Measurements from ENCODE around the gene MYO16. TPM values are rescaled to one million over a fixed set of nuclear protein-coding genes. Genes with fewer than 3 reads are reported as not detected.

MYO16 gene
- total and polyA plus RNA-seq, 12 donors: 0.56 to 2.4 (median 1.4) TPM

GRCh38 chr13:108711386-108711785 is 82.0 kb downstream of the MYO16 start:
- no peak overlapping the region for H3K4me3 ChIP-seq
- no peaks in the 10 kb centered on the region for H3K36me3 ChIP-seq (replicated peaks in 1 of 2)
- H3K4me1 ChIP-seq (replicated peaks in 1 of 2): no peaks in the 10 kb centered on the region
- TF ChIP-seq, protein P1, sequence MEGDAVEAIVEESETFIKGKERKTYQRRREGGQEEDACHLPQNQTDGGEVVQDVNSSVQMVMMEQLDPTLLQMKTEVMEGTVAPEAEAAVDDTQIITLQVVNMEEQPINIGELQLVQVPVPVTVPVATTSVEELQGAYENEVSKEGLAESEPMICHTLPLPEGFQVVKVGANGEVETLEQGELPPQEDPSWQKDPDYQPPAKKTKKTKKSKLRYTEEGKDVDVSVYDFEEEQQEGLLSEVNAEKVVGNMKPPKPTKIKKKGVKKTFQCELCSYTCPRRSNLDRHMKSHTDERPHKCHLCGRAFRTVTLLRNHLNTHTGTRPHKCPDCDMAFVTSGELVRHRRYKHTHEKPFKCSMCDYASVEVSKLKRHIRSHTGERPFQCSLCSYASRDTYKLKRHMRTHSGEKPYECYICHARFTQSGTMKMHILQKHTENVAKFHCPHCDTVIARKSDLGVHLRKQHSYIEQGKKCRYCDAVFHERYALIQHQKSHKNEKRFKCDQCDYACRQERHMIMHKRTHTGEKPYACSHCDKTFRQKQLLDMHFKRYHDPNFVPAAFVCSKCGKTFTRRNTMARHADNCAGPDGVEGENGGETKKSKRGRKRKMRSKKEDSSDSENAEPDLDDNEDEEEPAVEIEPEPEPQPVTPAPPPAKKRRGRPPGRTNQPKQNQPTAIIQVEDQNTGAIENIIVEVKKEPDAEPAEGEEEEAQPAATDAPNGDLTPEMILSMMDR (IDR thresholded peaks at IDR 0.05): no peak
- no peak for TF ChIP-seq POLR2A (IDR thresholded peaks at IDR 0.05)
- 66 to 91% (median 75%) methylated on average over 6 of the region's 6 CpGs for WGBS, 4 donors
- no peak for DNase-seq
- intact Hi-C loops (cut with DNase I): no loop called here
- no peaks in the 10 kb centered on the region for H3K9me3 ChIP-seq (replicated peaks in 1 of 3)
- no peak overlapping the region for H3K27ac ChIP-seq
- no peaks in the 10 kb centered on the region for H3K27me3 ChIP-seq

- no peaks in the 10 kb centered on the region for H3K27me3 ChIP-seq
- H3K4me1 ChIP-seq (replicated peaks in 1 of 2): no peaks in the 10 kb centered on the region
- TF ChIP-seq POLR2A (IDR thresholded peaks at IDR 0.05): no peak
- TF ChIP-seq, protein P1 (IDR thresholded peaks at IDR 0.05): no peak
- H3K4me3 ChIP-seq: no peak overlapping the region
- 38 to 64% (median 46%) methylated on average over 2 of the region's 2 CpGs for WGBS, 4 donors
- no peak overlapping the region for H3K27ac ChIP-seq
- no peak for DNase-seq
- H3K36me3 ChIP-seq (replicated peaks in 1 of 2): no peaks in the 10 kb centered on the region
- H3K9me3 ChIP-seq (replicated peaks in 1 of 3): no peaks in the 10 kb centered on the region
- intact Hi-C loops (cut with DNase I): no loop called here
Observed at GRCh38 chr13:108725471-108725870, 96.1 kb downstream of the MYO16 start.

- no peak for DNase-seq
- H3K4me1 ChIP-seq (replicated peaks in 1 of 2): no peaks in the 10 kb centered on the region
- intact Hi-C loops (cut with DNase I): no loop called here
- no peak overlapping the region for H3K4me3 ChIP-seq
- 51 to 72% (median 65%) methylated on average over 4 to 5 of the region's 5 CpGs for WGBS, 4 donors
- TF ChIP-seq, protein P1 (IDR thresholded peaks at IDR 0.05): no peak
- no peak for TF ChIP-seq POLR2A (IDR thresholded peaks at IDR 0.05)
- no peak overlapping the region for H3K27ac ChIP-seq
- H3K9me3 ChIP-seq (replicated peaks in 1 of 3): no peaks in the 10 kb centered on the region
- no peaks in the 10 kb centered on the region for H3K36me3 ChIP-seq (replicated peaks in 1 of 2)
- H3K27me3 ChIP-seq: no peaks in the 10 kb centered on the region
Observed at GRCh38 chr13:108728370-108728769, 99.0 kb downstream of the MYO16 start.

GRCh38 chr13:108733022-108733560 is 103.7 kb downstream of the MYO16 start:
- Histone ChIP-seq H3K27ac (no peak overlapping the region), H3K27me3 (no peaks in the 10 kb centered on the region), H3K4me3 (no peak overlapping the region), H3K9me3 (replicated peaks in 1 of 3) (no peaks in the 10 kb centered on the region), H3K4me1 (replicated peaks in 1 of 2) (no peaks in the 10 kb centered on the region), H3K36me3 (replicated peaks in 1 of 2) (no peaks in the 10 kb centered on the region)
- no peak for DNase-seq
- intact Hi-C loops (cut with DNase I): no loop called here
- TF ChIP-seq, protein P1 (IDR thresholded peaks at IDR 0.05): no peak
- TF ChIP-seq POLR2A (IDR thresholded peaks at IDR 0.05): no peak
- 57 to 71% (median 58%) methylated on average over 3 of the region's 3 CpGs for whole genome bisulfite sequencing, 4 donors
